ENCODE results near the gene ERBB2.
A peak's percentile ranks its signal among the peaks of the same experiment; 100 is the strongest.

Gene ERBB2

GRCh38 chr17:39767147-39767546 lies 67.3 kb downstream of the ERBB2 start:
- DNase-seq: no peak

- peak; percentile 78 for DNase-seq
Measured at GRCh38 chr17:39769974-39770587, 70.2 kb downstream of the ERBB2 start.

- no peak for DNase-seq
Measured at GRCh38 chr17:39772415-39772814, 72.6 kb downstream of the ERBB2 start.

- no peak for DNase-seq
Measured at GRCh38 chr17:39772987-39773934, 73.4 kb downstream of the ERBB2 start.

- no peak for DNase-seq
Measured at GRCh38 chr17:39774047-39774446, 74.2 kb downstream of the ERBB2 start.

GRCh38 chr17:39775031-39775430 lies 75.2 kb downstream of the ERBB2 start:
- no peak for DNase-seq

GRCh38 chr17:39776252-39776651 lies 76.4 kb downstream of the ERBB2 start:
- no peak for DNase-seq

- peak; percentile 17 for DNase-seq
Measured at GRCh38 chr17:39777534-39778365, 77.9 kb downstream of the ERBB2 start.

Measured in stimulated activated naive CD4-positive, alpha-beta T cell treated with Interleukin-2 at 50 U/mL for 16 hours (primary cell).